Measurements from ENCODE around the gene XAF1.
"Not testable (repeated sequence)": the region's sequence is repeated elsewhere in the genome, so short reads cannot be mapped to it uniquely, and the experiment has no call there.

The XAF1 gene

DNA sequence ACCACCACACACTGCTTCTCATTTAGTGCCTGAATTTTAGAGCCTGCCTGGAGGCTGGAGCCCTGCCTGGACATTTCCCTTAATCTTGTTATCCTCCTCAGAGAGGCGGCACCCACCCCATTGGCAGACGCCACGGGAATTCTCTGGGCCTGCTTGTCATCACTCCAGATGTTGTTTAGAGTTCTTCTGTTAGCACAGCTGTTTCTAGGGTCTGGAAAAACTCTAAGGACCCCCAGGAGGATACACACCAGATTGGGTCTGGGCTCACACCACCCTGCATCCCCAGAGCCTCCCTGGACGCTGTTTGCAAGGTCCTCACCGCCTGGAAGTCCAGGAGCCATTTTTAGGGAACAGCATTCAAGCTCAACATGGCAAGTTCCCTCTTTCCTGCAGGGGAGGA, 565 bp upstream of the XAF1 start:
- DNase-seq, result no peak

DNA sequence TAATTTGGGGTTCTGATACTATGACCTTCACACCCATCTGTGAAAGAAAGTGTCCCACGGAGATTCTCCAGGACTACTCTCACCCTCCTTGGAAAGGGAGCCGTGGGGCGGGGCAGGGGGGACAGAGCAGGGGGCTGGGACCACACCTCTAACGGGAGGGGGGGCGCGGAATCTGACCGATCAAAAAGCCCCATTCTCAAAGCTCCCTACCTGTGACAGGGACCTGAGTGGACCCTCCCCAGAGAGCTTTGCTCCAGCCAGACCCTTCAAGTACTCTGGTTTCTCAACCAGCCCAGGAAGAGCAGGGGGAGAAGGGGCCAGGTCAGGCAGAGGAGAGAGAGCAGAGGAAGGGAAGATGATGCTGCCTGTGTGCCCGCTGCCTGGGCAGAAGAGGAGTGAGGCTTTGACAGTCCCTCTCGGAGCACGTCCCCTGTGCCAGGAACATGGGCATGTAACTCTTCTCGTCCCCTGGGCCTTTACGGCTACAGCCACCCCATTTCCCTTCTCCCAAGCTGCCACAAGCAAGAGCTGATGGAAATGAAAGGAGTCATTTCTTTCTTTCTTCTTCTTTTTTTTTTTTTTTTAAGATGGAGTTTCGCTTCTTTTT, 682 bp downstream of the XAF1 start:
- no peak for DNase-seq

DNA sequence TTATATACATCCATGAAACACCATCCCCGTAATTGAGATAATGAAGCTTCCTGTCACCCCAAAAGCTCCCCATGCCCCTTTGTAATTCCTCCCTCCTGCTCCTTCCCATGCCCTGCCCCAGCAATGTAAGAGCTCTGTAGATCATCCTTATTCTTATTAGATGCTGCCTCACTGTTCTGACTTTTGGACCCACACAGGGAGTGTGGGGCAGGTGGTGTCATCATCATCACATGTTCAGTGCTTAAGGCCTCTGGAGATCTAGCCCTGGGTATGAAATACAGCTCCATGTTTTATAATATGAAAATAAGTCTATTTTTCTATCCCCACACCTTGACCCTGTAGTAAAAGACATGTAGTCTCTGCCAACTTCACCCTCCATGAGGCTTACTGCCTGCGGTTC, 1.9 kb downstream of the XAF1 start:
- DNase-seq, result no peak

DNA sequence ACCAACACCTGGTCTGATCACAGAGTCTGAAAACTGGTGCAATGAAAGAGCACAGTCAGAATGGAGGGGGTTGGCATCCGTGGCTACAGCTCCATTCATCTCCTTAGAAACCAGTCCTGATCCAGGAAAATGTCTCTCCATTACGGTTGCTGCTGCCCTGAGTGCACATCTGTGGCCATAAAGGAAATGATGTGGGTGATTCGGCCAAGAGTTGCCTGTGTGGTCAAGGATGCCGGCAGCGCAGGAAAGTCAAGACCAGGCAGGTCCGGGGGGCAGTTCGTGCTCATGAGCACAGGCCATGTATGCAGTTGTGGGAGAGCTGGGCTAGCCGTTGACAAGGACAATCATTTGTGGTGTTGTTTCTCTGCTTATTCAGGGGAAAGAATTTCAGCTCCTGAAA, 5.9 kb downstream of the XAF1 start:
- no peak for DNase-seq

DNA sequence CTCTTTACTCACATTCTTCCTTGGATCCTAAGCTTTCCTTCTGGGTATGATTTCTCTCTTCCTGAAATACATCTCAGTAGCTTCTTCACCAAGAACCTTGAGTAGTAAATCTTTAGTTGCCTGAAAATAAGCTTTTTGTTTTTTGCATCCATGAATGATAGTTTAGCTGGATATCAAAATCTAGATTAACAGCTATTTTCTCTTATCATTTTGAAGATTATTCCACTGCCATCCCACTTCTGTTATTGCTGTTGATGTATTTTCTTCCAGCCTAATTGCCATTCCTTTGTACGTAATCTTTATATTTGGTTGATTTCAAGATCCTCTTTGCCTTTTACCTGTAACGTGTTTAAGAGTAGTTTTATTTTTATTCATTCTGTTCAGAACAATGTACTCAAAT, 12.6 kb downstream of the XAF1 start:
- DNase-seq, result no peak

DNA sequence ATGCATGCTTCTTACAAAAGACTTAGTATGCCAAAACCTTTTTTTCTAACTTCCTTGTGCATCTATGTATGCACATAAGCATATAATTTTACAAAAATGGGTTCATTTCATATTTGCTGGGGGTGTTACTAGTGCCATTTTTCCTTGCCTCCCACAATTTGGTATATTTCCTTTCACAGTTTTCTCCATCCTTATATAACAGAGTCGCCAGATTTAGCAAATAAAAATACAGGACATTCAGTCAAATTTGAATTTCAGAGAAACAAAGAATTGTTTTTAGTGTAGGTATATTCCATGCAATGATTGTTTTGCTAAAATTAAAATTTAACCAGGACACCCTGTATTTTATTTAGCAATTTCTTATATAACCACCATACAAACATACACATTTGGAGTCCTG, 16.2 kb downstream of the XAF1 start:
- no peak for DNase-seq

DNA sequence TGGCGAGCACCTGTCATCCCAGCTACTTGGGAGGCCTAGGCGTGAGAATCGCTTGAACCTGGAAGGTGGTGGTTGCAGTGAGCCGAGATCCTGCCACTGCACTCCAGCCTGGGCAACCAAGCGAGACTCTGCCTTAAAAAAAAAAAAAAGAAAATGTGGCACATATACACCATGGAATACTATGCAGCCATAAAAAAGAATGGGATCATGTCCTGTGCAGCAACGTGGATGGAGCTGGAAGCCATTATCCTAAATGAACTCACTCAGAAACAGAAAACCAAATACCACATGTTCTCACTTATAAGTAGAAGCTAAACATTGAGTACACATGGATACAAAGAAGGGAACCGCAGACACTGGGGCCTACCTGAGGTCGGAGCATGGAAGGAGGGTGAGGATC, 19.1 kb downstream of the XAF1 start:
- DNase-seq, result not testable (repeated sequence)

DNA sequence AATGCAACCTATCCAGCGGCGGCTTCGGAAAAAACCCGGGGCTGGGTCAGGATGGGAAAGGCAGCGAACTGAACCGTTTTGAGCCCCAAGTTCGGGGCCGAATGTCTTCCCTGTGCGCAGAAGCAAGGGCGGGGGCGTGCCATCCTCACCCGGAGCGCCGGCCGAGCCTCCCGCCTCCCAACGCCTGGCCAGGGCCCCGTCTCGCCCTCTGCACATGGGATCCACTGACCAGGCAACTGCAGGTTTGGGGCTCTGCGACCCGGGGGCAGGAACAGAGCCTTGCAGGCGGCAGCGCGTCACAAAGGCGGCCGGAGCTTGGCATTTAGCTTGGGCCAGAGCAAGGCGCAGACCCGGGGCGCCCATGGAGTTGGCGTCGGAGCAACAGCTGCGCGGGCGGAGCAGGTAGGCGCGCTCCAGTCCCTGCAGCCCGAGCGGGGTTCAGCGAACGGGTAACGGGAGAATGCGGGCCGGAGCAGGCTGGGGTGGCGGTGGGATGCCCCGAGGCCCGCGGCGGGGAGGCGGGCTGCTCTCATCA, 20.1 kb downstream of the XAF1 start, which contains the start of gene FBXO39:
Gene FBXO39 (plus strand): TSS at position 345 of the 535 bp plus-strand sequence. CDS start 3,654 bp downstream, outside the sequence.
- no peak for DNase-seq

DNA sequence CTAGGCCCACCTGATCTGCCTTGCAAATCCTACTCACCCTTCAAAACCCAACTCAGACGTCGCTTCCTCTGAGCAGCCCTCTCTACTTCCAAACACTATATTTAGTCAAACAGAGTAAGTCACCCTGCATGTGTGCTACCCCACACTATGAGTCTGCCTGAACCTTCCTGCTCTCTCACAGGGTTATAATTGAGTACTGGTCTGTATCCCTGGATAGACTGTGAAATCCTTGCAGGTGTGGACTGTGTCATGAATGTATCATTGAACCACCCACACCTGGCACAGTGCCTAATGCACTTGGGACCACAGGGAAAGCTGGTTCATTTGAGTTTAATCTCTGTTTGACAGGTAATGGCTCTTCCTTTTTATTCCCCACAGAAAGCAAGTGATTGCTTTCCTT, 23.6 kb downstream of the XAF1 start:
- no peak for DNase-seq

DNA sequence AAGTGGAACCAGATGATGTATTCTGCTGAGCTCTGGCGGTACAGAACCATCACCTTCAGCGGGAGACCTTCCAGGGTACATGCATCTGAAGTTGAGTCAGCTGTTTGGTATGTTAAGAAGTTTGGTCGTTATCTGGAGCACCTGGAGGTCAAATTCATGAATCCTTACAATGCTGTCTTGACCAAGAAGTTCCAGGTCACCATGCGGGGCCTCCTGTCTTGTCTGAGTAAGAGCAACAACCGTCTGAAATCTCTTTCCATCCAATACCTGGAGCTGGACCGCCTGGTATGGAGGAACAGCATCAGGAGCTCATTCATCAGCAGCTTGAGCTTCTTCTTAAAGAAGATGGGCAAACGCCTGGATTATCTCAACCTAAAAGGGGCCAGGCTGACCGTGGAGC, 24.2 kb downstream of the XAF1 start:
- DNase-seq, result no peak

DNA sequence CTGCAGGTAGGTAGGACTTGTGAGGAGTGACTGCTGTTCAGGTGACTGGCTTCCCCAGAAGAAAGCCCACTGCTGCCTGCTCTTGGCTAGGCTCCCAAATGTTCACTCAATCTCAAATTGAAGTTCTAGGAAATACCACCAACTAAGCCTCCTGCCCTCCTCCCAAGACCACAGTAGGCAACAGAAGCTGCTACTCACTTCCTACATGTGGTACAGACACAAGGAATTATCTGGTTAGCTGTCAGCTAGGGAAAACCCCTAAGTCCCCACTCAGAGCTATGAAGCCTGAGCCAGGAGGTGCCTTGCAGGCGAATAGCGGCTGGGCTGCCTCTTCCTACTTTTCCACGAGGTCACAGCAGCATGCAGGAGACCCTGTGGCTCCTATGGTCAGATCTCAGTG, 25.0 kb downstream of the XAF1 start:
- no peak for DNase-seq

DNA sequence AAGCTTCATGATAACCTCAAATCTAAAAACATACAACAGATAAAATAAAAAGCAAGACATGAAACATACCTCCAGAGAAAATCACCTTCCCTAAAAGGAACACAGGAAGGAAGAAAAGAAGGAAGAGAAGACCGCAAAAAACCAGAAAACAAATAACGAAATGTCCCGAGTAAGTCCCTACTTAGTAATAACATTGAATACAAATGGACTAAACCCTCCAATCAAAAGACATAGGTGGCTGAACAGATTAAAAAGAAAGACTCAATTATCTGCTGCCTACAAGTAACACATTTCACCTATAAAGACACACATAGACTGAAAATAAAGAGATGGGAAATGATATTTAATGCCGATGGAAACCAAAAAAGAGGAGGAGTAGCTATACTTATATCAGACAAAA, 26.4 kb downstream of the XAF1 start:
- no peak for DNase-seq

DNA sequence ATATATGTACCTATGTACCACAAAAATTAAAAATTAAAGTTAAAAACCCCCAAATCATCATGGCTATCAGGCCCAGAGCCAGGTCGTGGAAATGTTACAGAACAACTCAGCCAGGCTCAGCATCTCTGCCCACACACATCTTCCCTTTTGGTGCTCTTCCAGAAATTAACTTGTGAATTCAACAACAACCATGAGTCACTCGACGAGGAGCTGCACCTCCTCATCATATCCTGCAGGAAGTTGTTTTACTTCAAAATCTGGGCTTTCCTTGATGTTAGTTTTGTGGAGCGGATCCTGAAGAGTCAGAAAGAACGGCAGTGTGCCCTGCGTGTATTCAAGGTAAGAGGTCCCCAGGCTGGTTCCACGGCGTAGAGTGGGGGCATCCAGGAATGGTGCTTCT, 30.8 kb downstream of the XAF1 start:
- DNase-seq, result no peak

DNA sequence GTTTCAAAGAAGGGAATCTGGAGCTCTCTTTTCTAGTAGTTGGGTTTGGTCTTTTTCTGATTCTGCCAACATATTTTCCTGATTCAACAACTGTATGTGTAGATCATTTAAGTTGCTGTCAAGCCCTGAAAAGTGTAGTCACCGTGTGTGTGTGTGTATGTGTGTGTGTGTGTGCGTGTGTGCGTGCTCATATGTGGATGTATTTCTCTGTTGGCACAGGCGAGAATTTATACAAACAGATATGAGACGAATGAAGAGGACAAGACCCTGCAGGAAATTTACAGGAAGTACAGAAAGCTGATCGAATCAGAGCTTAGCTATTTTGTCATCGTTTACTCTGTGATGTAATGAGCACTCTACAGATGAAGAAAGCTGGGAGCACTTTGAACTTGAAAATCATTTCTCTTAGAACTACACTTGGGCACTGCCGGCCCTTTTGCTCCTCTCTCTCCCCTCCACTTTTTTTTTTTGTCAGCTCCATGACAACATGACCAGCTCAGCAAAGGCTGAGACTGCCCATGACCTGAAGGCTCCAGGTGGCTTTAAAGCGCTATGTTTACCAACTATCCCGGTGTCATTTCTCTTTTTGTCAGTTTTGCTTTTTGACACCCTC, 31.3 kb downstream of the XAF1 start:
- no peak for DNase-seq

DNA sequence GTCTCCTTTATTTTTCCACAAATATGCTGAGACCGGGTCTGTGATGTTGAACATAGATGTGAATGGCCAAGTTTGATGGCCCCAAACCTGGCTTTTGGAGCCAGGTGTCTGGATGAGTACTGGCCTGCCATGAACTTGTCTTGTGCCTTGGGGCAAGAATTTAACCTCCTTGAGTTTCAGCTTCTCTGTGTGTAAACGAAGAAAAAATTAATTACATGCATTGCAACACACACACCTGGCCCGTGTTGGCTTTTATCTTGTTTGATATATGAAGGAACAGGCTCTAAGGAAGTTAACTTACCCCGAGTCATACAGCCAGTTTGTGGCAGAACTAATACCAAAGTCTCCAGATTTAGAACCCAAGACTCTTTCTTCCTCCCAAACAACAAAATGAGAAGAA, 33.3 kb downstream of the XAF1 start:
- no peak for DNase-seq

DNA sequence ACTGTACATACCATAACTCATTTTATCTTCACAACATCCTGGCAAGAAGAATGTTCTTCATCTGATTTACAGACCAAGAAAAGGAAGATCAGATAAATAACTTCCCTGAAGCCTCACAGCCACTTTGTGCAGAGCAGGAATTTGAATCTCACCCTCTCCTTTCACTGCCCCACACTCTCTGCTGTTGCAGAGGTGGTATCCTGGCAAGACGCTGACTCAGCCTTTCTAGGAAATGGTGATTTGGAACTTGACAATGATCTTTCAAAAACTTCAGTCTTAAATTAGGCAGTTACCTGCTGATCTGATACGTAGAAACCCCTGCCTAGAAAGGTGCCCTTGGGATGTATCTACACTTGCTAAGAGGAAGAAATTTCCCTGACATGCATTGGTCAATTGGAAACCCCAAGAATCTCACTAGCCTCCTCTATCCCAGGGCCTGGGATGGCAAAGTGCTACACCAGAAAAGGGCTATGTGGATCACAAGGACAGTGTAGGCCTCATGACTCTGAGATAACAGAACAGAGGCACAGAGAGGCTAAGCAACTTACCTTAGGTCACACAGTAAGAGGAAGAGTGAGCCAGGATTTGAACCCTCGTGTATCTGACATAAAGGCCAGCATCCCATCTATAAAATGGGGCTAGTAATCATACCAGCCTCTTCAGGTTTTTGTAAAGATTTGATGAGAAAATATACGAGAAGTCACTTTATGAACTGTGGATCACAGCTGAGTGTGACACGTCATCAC, 38.1 kb downstream of the XAF1 start:
- DNase-seq, result no peak

DNA sequence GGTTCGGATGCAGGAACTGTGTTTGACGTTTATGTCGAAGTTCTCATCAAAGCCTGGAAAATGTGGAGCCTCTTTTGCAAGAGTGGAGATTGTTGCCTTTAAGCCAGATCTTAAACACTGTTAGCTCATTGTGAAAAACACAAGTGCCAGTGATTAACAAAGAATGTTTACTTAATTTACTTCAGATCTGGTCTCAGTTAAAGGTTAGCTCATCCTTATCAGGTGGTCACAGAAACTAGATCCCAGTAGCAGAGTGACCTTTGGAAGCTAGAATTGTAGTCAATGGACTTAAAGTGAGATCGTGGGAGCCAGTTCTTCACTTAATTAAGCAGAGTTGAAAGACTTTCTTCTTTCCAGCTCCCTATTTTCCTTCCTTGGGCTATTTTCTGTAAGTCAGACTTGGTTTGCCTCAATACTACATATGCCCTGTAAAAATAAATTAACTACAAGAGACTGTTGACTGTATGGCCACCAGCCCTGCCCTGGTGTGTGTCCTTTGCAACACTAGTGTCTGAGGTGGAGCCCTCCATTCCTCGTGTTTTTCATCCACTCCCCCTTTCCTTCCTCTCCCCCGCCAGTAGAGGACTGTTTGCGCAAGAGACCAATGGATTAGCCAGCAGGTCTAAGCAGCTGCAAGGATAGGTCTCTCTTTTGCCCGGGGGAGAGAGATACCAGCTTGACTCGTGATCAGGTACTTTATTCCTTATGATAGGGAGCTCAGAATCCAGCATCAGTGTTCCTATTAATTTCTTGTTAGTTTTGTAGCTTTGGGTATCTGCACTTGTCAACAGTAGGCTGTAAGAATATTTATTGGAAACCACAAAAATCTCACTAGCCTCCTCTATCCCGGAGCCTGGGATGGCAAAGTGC, 40.4 kb downstream of the XAF1 start:
- DNase-seq, result no peak

DNA sequence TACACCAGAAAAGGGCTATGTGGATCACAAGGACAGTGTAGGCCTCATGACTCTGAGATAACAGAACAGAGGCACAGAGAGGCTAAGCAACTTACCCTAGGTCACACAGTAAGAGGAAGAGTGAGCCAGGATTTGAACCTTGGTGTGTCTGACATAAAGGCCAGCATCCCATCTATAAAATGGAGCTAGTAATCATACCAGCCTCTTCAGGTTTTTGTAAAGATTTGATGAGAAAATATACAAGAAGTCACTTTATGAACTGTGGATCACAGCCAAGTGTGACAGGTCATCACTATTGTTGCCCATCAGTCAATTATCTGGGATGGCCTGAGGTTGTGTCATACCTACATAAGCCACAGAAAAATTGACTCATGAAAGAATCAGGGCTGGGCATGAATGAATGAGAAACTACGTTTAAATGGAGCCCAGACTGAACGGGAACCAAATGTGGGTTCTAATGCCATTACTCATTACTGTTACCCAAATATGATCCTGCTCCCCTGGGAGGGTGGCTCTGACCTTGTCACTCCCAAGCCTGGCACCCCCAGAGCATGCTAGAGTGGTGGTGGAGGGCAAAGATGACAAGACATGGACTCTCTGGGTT, 41.1 kb downstream of the XAF1 start:
- DNase-seq, result no peak

DNA sequence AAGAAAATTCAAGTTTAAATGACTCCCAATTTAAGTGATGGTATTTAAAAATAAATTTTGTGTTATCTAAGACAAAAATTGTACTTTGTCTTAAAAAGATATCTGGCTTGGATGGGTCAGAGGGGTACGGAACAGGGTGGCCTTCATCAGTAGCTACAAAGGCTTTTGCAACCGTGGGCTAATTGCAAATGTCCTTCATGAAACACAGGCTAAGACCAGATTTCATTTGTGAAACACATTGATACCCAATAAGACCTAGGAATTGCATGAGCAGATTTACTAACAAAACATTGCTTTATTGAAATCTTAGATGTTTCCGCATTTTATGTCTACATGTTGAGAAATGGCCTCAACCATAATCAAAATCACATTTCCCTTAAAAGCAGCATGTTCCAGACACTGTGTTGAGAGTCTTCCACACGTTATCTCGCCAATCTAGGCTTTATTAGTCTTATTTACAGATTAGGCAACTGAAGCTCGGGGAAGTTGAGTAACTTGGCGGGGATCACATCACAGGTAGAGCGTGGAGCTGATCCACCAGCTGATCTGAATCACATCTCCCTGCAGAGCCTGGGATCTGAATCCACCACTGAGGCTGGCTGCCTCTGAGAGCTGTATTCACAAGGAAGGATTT, 42.0 kb downstream of the XAF1 start:
- no peak for DNase-seq

DNA sequence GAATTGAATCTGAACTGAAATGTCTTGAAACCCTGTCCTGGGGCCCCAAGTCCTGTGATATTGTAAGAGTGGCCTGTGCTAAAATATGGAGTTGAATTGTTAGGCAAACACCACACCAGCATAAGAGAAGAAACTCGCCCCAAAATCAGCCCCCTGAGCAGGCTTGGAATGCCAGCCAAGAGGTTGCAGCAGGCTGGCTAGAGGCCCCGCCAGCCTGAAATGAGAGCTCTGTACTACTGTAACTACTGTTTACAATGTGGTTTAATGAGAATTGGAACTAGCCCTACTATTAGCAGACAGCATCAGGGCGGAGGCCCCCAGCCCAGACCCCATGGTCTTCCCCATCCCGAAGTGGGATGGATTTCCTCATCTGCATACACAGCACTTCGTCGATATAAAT, 43.9 kb downstream of the XAF1 start:
- DNase-seq, result no peak

DNA sequence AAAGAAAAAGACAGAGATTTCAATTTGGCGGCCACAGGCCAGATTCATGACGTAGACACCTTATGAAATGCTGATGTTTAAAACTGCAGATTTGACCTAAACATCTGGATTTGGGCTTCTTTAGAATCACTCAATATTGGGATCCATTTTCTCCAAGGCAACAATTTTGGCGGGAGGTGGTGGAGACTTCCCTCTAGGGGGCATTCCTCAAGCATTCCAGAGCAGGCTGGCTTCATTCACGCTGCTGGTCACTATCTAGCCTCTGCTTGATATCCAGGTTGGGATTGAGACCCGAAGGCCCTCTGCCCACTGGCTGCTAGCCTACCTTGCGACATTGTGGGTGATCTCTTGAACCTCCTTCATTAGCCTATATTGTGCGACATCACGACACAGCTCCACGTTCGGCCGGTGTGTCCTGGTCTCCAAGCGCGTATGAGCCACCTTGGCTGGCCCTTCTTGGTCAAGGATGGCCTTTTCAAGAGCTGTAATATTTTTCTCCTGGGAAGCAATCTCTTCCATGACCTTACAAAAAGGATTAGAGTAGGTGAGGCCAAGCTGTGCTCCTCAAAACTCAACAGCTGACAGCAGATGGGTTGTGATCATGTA, 44.7 kb downstream of the XAF1 start:
- DNase-seq, result no peak

DNA sequence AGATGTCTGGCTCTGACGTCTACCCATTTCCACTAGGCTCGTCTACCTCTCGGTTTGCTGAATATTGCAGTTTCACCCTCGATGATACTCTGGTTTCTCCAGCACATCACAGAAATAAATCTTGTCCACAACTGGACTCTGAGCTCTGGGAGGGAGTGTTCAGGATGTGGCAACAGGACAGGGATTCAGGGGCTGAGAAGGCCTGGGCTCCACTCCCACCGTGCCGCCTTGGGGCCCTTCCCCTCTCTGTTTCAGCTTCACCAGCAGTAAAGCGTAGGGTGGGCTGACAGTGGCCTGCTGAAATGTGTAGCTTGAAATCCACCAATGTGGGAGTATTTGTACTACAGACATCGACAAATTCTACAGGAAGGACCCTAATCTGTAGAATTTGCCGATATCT, 55.7 kb downstream of the XAF1 start:
- DNase-seq, result no peak
